ENCODE measurements around the gene TBC1D4.

The TBC1D4 gene

GRCh38 chr13:75339635-75340374 lies 142.2 kb downstream of the TBC1D4 start:
- Histone ChIP-seq H3K79me2 (ENCODE audit: control insufficient read depth, insufficient read depth, low read length, unreplicated experiment) (no peaks in the 10 kb centered on the region), H3K36me3 (ENCODE audit: insufficient read depth, low read length) (no peaks in the 10 kb centered on the region), H3K4me3 (ENCODE audit: low read depth, low read length) (no peak overlapping the region), H3K4me1 (ENCODE audit: control insufficient read depth, insufficient read depth, low read length, unreplicated experiment) (no peaks in the 10 kb centered on the region), H2AFZ (ENCODE audit: low read length, unreplicated experiment) (no peak overlapping the region), H3K27ac (ENCODE audit: low read depth, low read length) (no peak overlapping the region), H3K27me3 (ENCODE audit: insufficient read depth, low read length) (no peaks in the 10 kb centered on the region)

GRCh38 chr13:75334634-75335447 lies 147.1 kb downstream of the TBC1D4 start:
- no peak overlapping the region for H3K4me3 ChIP-seq (ENCODE audit: low read depth, low read length)
- no peaks in the 10 kb centered on the region for H3K36me3 ChIP-seq (ENCODE audit: insufficient read depth, low read length)
- no peak overlapping the region for H2AFZ ChIP-seq (ENCODE audit: low read length, unreplicated experiment)
- H3K27me3 ChIP-seq (ENCODE audit: insufficient read depth, low read length), result no peaks in the 10 kb centered on the region
- no peaks in the 10 kb centered on the region for H3K79me2 ChIP-seq (ENCODE audit: control insufficient read depth, insufficient read depth, low read length, unreplicated experiment)
- no peak overlapping the region for H3K27ac ChIP-seq (ENCODE audit: low read depth, low read length)
- H3K4me1 ChIP-seq (ENCODE audit: control insufficient read depth, insufficient read depth, low read length, unreplicated experiment), result no peaks in the 10 kb centered on the region

GRCh38 chr13:75333103-75333502 lies 148.9 kb downstream of the TBC1D4 start:
- no peaks in the 10 kb centered on the region for H3K27me3 ChIP-seq (ENCODE audit: insufficient read depth, low read length)
- no peaks in the 10 kb centered on the region for H3K79me2 ChIP-seq (ENCODE audit: control insufficient read depth, insufficient read depth, low read length, unreplicated experiment)
- no peak overlapping the region for H2AFZ ChIP-seq (ENCODE audit: low read length, unreplicated experiment)
- H3K4me1 ChIP-seq (ENCODE audit: control insufficient read depth, insufficient read depth, low read length, unreplicated experiment), result no peaks in the 10 kb centered on the region
- no peak overlapping the region for H3K27ac ChIP-seq (ENCODE audit: low read depth, low read length)
- no peaks in the 10 kb centered on the region for H3K36me3 ChIP-seq (ENCODE audit: insufficient read depth, low read length)
- H3K4me3 ChIP-seq (ENCODE audit: low read depth, low read length), result no peak overlapping the region

GRCh38 chr13:75331792-75332349 lies 150.1 kb downstream of the TBC1D4 start:
- Histone ChIP-seq H3K27me3 (ENCODE audit: insufficient read depth, low read length) (no peaks in the 10 kb centered on the region), H3K79me2 (ENCODE audit: control insufficient read depth, insufficient read depth, low read length, unreplicated experiment) (no peaks in the 10 kb centered on the region), H3K4me3 (ENCODE audit: low read depth, low read length) (no peak overlapping the region), H3K27ac (ENCODE audit: low read depth, low read length) (no peak overlapping the region), H3K4me1 (ENCODE audit: control insufficient read depth, insufficient read depth, low read length, unreplicated experiment) (peaks cover 1% of the 10 kb centered on the region), H2AFZ (ENCODE audit: low read length, unreplicated experiment) (no peak overlapping the region), H3K36me3 (ENCODE audit: insufficient read depth, low read length) (no peaks in the 10 kb centered on the region)

- H3K36me3 ChIP-seq (ENCODE audit: insufficient read depth, low read length), result no peaks in the 10 kb centered on the region; the same call in 1 of the 2 replicates
- no peaks in the 10 kb centered on the region for H3K79me2 ChIP-seq (ENCODE audit: control insufficient read depth, insufficient read depth, low read length, unreplicated experiment)
- H3K4me3 ChIP-seq (ENCODE audit: low read depth, low read length), result no peak overlapping the region
- H3K4me1 ChIP-seq (ENCODE audit: control insufficient read depth, insufficient read depth, low read length, unreplicated experiment), result peaks cover 8% of the 10 kb centered on the region
- no peaks in the 10 kb centered on the region for H3K27me3 ChIP-seq (ENCODE audit: insufficient read depth, low read length)
- no peak overlapping the region for H2AFZ ChIP-seq (ENCODE audit: low read length, unreplicated experiment)
- H3K27ac ChIP-seq (ENCODE audit: low read depth, low read length), result no peak overlapping the region
These were observed 151.2 kb downstream of the TBC1D4 start for GRCh38 chr13:75330770-75331169.

GRCh38 chr13:75329723-75330122 lies 152.2 kb downstream of the TBC1D4 start:
- no peak overlapping the region for H2AFZ ChIP-seq (ENCODE audit: low read length, unreplicated experiment)
- H3K36me3 ChIP-seq (ENCODE audit: insufficient read depth, low read length), result no peaks in the 10 kb centered on the region; the same call in 1 of the 2 replicates
- H3K27me3 ChIP-seq (ENCODE audit: insufficient read depth, low read length), result no peaks in the 10 kb centered on the region
- peaks cover 8% of the 10 kb centered on the region for H3K4me1 ChIP-seq (ENCODE audit: control insufficient read depth, insufficient read depth, low read length, unreplicated experiment)
- H3K79me2 ChIP-seq (ENCODE audit: control insufficient read depth, insufficient read depth, low read length, unreplicated experiment), result no peaks in the 10 kb centered on the region
- H3K27ac ChIP-seq (ENCODE audit: low read depth, low read length), result no peak overlapping the region
- H3K4me3 ChIP-seq (ENCODE audit: low read depth, low read length), result no peak overlapping the region

- Histone ChIP-seq H3K4me1 (ENCODE audit: control insufficient read depth, insufficient read depth, low read length, unreplicated experiment) (peaks cover 8% of the 10 kb centered on the region), H3K27ac (ENCODE audit: low read depth, low read length) (no peak overlapping the region), H3K79me2 (ENCODE audit: control insufficient read depth, insufficient read depth, low read length, unreplicated experiment) (no peaks in the 10 kb centered on the region), H2AFZ (ENCODE audit: low read length, unreplicated experiment) (no peak overlapping the region), H3K27me3 (ENCODE audit: insufficient read depth, low read length) (no peaks in the 10 kb centered on the region), H3K36me3 (ENCODE audit: insufficient read depth, low read length) (no peaks in the 10 kb centered on the region; the same call in 1 of the 2 replicates), H3K4me3 (ENCODE audit: low read depth, low read length) (no peak overlapping the region)
These were observed 152.9 kb downstream of the TBC1D4 start for GRCh38 chr13:75329097-75329496.

- Histone ChIP-seq H3K4me3 (ENCODE audit: low read depth, low read length) (no peak overlapping the region), H2AFZ (ENCODE audit: low read length, unreplicated experiment) (peak overlapping the region; percentile 36), H3K27ac (ENCODE audit: low read depth, low read length) (peak overlapping the region; percentile 32; the same call in 1 of the 2 replicates)
These were observed 154.8 kb downstream of the TBC1D4 start for GRCh38 chr13:75327135-75327510.

GRCh38 chr13:75326173-75327134 lies 155.5 kb downstream of the TBC1D4 start:
- Histone ChIP-seq H3K27ac (ENCODE audit: low read depth, low read length) (peak overlapping the region; percentile 32), H2AFZ (ENCODE audit: low read length, unreplicated experiment) (peak overlapping the region; percentile 36), H3K36me3 (ENCODE audit: insufficient read depth, low read length) (no peaks in the 10 kb centered on the region; the same call in 1 of the 2 replicates)

More at GRCh38 chr13:75327135-75327510, 154.8 kb downstream of the TBC1D4 start:
- no peaks in the 10 kb centered on the region for H3K79me2 ChIP-seq (ENCODE audit: control insufficient read depth, insufficient read depth, low read length, unreplicated experiment)
- no peaks in the 10 kb centered on the region; the same call in 1 of the 2 replicates for H3K36me3 ChIP-seq (ENCODE audit: insufficient read depth, low read length)
- H3K4me1 ChIP-seq (ENCODE audit: control insufficient read depth, insufficient read depth, low read length, unreplicated experiment), result peaks cover 8% of the 10 kb centered on the region
- H3K27me3 ChIP-seq (ENCODE audit: insufficient read depth, low read length), result no peaks in the 10 kb centered on the region

GRCh38 chr13:75325711-75326110 lies 156.3 kb downstream of the TBC1D4 start:
- H3K27ac ChIP-seq (ENCODE audit: low read depth, low read length), result no peak overlapping the region

More at GRCh38 chr13:75326173-75327134, 155.5 kb downstream of the TBC1D4 start:
- peak overlapping the region; percentile 55; the same call in 1 of the 2 replicates for H3K4me3 ChIP-seq (ENCODE audit: low read depth, low read length)
- no peaks in the 10 kb centered on the region for H3K79me2 ChIP-seq (ENCODE audit: control insufficient read depth, insufficient read depth, low read length, unreplicated experiment)
- no peaks in the 10 kb centered on the region for H3K27me3 ChIP-seq (ENCODE audit: insufficient read depth, low read length)
- H3K4me1 ChIP-seq (ENCODE audit: control insufficient read depth, insufficient read depth, low read length, unreplicated experiment), result peaks cover 8% of the 10 kb centered on the region

More at GRCh38 chr13:75325711-75326110, 156.3 kb downstream of the TBC1D4 start:
- H3K4me3 ChIP-seq (ENCODE audit: low read depth, low read length), result 0 out of 2 replicates have a peak overlapping the region, but pooled peaks have one; percentile 55
- peaks cover 8% of the 10 kb centered on the region for H3K4me1 ChIP-seq (ENCODE audit: control insufficient read depth, insufficient read depth, low read length, unreplicated experiment)
- H3K36me3 ChIP-seq (ENCODE audit: insufficient read depth, low read length), result no peaks in the 10 kb centered on the region; the same call in 1 of the 2 replicates
- no peak overlapping the region for H2AFZ ChIP-seq (ENCODE audit: low read length, unreplicated experiment)
- H3K79me2 ChIP-seq (ENCODE audit: control insufficient read depth, insufficient read depth, low read length, unreplicated experiment), result no peaks in the 10 kb centered on the region
- H3K27me3 ChIP-seq (ENCODE audit: insufficient read depth, low read length), result no peaks in the 10 kb centered on the region

Measured in ACC112 (cell line).